ENCODE data around the gene CDKAL1.

The CDKAL1 gene

GRCh38 chr6:20684474-20684873 is 150.2 kb downstream of the CDKAL1 start:
- no peak for DNase-seq

DNA sequence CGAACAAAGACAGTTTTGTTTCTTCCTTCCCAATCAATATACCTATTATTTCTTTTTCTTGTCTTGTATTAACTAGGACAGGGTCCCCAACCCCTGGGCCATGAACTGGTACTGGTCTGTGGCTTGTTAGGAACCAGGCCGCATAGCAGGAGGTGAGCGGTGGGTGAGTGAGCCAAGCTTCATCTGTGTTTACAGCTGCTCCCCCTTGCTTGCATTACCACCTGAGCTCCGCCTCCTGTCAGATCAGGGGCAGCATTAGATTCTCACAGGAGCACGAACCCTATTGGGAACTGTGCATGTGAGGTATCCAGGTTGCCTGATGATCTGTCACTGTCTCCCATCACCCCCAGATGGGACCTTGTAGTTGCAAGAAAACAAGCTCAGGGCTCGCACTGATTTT is 151.9 kb downstream of the CDKAL1 start:
- no peak for DNase-seq

DNA sequence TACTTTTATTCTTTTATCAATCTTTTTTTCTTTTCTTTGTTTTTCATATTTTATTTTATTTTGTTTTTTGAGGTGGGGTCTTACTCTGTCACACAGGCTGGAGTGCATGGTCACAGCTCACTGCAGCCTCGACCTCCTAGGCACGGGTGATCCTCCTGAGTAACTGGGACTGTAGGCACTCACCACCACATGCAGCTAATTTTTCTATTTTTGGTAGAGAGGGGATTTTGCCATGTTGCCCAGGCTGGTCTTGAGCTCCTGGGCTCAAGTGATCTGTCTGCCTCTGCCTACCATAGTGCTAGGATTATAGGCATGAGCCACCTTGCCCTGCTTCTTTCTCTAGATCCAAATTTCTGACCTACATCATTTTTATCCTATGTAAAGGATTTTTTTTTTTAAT is 153.2 kb downstream of the CDKAL1 start:
- DNase-seq: no peak

GRCh38 chr6:20688710-20689500 is 154.6 kb downstream of the CDKAL1 start:
- no peak for DNase-seq

- no peak for DNase-seq
These were observed 156.9 kb downstream of the CDKAL1 start for GRCh38 chr6:20691185-20691584.

DNA sequence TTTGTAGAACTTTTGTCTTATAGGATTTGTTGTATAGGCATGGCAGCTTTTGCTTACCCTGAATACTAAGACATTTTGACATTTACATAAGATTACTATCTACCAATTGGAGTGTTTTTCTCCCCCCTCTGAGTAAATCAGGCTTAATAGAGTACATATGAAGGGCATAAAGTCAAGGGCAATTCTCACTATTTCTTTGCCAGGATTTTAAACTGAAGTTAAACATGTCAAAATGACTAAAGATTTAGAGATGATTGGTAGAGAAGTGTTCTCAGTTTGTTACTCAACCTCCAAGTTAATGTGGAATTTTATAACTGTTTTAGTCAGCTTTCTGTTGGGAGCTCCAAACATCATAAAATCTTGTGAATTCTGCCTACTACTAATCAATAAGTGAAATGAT is 157.8 kb downstream of the CDKAL1 start:
- DNase-seq: no peak

DNA sequence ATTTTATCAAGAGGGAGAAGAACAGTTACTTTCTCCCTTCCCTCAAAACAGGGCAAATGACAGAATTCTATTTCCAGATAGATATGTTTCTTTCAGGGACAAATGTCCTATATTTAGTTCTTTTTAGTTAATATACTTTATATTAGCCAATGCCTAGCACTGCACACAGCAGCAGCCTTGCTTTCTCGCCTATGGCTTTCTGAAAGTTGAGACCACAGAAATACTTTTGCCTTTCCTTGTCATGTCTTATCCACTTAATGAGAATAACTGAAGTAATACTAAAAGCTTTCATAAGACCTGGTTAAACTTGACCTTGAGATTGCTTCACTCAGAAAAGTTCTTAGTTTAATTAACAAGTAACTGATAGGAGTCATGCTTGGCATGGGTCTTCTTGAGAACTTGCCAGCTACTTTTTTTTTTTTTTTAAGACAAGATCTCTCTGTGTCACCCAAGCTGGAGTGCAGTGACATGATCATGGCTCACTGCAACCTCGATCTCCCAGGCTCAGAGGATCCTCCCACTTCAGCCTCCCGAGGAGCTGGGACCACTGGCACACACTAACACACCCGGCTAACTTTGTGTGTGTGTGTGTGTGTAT is 159.3 kb downstream of the CDKAL1 start:
- no peak for DNase-seq

- no peak for DNase-seq
These were observed 162.4 kb downstream of the CDKAL1 start for GRCh38 chr6:20696676-20697075.

DNA sequence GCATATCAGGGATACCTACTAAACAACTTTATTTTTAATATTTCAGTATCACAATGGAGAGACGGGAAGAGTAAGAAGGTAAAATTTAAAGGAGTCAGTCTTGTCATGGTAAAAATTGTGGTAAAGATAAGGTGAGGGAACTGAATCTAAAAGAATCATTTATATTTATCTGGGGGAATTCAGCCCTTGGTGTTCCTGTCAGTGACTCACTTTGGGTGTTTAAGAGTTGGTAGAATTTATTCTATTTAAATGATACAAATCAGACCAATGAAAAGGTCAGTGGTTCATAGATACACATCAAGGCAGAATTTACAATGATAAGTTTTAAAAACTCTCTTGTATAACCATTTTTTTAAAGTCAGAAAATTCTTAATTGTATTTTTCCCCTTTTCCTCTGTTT is 164.4 kb downstream of the CDKAL1 start:
- DNase-seq: no peak

GRCh38 chr6:20699402-20699801 is 165.1 kb downstream of the CDKAL1 start:
- DNase-seq: no peak

GRCh38 chr6:20700375-20700774 is 166.1 kb downstream of the CDKAL1 start:
- DNase-seq: no peak

DNA sequence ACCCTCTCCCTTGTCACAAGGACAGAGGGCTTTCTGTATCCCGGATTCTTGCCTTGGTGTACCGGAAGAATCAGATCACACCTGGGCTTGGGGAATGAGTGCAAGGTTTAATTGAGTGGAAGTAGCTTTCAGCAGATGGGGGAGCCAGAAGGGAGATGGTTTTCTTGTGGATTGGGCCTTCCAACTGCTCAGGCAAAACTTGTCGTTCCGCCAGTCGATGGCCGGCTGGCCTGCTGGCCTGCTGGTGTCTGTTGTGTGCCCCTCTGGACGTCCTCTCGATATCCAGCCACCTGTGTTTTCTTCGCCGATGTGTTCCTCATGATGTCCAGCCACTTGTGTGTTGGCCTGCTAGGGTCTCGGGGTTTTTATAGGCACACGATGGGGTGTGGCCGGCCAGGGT is 168.1 kb downstream of the CDKAL1 start:
- no peak for DNase-seq

DNA sequence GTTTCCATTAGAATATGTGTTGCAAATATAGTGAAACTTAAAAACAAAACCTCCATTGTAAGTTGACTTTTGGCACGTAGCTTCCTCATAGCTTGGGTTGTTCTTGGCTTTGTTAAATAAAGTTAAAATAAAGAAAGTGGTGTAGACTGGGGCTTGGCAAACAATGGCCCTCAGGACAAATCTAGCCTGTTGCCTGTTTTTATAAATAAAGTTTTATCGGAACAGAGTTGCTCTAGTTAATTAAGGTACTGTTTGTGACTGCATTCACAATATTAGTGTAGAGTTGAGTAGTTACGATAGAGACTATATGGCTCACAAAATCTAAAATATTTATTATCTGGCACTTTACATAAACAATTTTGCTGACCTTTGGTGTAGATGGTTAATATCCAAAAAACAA is 168.8 kb downstream of the CDKAL1 start:
- no peak for DNase-seq

GRCh38 chr6:20704325-20705025 is 170.2 kb downstream of the CDKAL1 start:
- no peak for DNase-seq

DNA sequence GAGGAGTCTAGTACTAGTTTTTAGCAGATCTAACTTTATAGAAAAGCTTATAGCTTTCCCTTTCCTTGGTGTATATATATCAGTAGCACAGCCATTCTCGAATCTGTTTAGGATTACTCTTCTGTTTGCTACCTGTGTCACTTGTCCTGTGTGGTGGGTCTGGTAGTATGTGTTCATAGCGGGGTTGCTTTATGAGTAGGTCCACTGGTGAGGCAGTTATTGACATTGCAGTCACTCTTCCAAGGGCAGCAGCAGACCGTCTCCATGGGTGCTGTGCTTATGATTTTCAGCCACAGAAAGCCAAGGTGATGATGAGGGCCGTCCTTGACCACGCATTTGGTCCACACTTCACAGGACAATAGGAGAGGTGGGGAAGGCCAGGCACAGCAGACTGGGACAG is 171.5 kb downstream of the CDKAL1 start:
- DNase-seq: no peak

DNA sequence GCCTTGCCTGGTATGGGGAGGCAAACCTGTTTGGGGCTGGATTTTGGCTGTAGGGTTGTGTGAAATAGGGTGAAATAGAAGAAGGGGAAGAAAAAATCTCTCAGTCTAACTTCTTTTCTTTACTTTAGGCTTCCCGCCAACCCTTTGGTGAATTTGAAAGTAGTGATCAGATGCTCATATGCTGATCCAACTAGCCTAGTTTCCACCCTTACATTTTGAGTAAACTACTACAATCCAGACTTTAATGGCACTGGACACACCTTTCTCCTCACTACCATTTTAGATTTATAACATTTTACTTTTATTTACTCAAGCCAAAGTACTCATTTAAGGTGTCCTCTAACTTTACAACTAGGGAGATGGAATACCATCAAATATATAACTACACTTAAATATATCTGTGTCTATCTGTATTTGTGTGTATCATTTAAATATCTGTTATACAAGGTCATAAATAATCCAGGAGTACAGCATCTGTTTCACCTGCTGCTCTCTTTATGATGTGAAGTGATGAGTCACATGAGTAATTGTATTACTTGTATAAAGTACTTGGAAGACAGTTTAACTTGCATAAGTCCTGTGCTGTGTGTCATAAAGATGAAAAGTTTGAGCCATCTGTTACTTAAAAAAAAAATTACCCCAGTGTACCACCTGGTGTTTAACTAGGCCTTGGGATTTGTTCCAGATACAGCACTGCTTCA is 172.1 kb downstream of the CDKAL1 start:
- no peak for DNase-seq

DNA sequence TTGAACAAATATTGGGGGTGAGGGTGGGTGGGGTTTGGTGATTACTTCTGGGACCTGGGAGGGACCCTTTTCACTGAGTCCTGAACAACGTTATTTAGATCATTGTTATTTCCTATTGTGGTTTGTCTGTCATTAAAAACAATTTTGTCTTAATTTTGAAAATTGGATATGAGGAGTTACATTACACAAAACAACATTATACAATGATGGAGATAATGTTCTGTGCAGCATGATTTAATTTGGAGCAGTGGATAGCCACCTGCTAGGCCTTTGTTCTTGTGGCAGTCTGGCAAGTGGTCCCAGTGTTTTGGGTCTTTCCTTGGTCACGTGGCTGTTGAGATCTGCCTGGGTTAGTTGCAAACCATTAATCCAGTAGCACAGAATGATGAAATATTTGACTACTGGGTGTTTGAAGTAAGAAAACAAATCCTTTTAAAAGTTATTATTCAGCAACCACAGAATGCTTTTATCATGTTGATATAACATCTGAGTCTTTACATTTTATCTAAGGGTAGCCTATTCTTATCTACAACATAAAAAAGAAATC is 172.8 kb downstream of the CDKAL1 start:
- DNase-seq: no peak

DNA sequence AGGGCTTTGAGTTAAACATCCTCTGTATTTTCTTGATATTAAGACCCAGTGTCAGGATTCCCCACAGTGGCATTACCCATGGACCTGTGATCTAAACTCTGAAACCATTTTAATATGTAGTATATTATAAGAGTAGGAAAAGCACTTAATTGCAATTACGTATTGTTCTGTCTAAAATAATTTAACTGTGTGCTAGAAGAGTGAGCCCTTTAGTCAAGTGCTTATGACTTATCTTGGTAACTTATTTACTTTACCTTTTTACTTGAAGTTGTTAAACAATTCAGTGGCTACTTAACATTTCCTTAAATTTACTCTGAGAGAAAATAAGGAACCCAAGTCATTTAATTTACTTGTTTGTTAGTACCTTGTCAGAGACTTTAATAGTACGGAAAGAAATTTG is 173.6 kb downstream of the CDKAL1 start:
- no peak for DNase-seq

DNA sequence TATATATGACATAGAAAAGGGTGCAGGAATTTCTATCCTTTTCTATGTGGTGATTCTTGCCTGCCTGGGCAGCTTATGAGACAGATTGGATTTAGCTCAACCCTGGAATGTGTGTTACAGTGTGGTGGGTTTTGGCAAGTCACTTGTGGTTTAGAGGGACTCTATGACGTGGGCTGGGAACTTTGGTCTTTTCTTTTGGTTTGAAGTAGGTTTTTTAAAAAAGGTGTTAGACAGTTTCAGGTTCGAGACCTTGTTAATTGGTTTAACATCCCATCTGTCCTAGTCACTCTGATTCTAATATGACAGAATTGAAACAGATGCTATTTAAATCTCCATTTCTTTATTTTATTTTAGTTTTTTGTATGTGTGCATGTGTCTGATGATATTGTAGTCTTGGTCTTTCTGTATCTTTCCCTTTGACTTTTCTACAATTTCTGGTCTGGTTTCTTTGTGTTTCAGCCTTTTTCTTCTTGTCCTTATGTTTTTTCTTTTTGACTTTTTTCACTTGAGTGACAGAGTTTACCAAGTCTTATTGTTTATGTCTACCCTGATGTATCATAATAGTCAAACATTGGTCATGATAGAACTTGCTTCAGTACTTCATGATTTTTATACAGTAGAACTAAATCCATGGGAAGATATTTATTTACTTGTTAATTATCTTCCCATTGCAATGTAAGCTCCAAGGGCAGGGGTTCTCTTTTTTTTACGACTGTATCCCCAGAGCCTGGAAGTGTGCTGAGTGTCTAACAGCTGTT is 174.3 kb downstream of the CDKAL1 start:
- no peak for DNase-seq

DNA sequence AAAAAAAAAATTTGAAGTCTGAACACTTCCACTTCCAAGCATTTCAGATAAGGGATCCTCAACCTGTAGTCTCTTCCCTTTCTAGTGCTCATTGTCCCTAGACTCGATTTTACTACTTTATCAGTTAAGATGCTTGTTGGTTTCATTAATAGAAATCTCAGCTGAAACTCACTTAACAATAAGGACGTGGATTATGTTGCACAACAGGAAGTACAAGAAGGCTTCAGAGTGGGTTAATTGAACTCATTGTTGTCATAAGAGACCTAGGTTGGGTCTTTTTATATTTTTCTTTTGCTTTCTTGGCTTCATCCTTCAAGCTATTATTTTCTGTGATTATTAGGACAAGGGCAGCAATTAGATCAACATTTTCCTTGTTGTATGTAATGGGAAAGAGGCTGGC is 175.2 kb downstream of the CDKAL1 start:
- DNase-seq: no peak

DNA sequence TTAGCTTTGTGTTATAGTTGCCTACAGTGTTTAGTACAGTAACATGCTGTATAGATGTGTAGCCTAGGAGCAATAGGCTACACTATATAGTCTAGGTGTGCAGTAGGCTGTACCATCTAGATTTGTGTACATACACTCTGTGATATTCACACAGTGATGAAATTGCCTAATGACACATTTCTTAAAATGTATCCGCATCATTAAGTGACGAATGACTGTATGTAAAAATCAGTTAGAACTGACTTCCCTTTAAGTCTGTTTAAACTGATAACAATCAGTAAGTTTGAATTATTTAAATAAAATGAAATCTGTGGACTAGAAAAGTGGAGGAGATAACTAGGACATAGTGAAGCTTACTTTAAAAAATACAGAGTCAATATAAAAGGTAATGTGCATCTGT is 176.1 kb downstream of the CDKAL1 start:
- no peak for DNase-seq

- no peak for DNase-seq
These were observed 177.3 kb downstream of the CDKAL1 start for GRCh38 chr6:20711518-20711917.

DNA sequence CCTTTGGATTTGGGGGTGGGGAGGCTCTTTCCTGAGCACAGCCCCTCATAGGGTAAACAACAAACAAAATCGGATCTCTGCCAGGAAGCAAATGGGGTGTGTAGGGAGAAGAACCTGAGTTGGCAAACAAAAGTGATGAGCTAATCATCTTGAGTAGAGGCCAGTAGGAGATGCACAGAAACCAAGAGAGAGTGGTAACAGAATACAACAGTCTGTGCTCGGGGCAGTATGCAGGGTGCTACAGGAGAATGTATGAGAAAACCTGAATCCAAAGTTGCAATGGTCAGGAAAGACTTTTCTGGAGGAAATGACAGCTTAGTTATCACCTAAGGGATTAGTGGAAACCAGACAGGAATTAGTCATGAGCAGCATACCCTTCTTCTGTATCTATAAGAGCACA is 177.8 kb downstream of the CDKAL1 start:
- no peak for DNase-seq
